Measurements from ENCODE around the gene HDAC7. TPM values are rescaled to one million over a fixed set of nuclear protein-coding genes. Genes with fewer than 3 reads are reported as not detected.

Gene HDAC7
- total and polyA plus RNA-seq, 8 donors, result 17.9 to 48.1 (median 23.2) TPM

DNA sequence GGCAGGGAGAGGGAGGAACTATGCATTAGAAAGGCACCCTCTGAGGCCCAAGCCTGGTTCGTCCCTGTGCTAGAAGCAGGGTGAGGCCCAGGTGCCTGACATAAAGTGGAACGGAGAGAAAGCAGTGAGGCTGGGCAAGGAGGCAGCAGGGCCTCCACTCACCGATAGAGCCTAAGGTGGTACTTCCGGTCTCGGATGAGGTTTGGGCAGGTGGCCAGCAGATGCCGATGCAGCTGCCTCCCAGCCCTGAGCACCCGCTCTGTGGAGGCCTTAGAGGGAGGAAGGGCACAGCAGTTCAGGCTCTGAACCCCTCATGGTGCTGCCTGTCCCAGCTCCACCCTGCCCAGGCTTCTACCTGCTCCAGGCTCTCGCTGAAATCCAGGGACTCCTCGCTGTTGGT is 68.1 kb downstream of the HDAC7 start:
- Histone ChIP-seq H3K9me3 (no peaks in the 10 kb centered on the region), H3K4me3 (no peak overlapping the region), H3K4me1 (peaks cover 3 to 22% (median 19%) of the 10 kb centered on the region in 3 donors), H3K27ac (no peak overlapping the region), H3K36me3 (no peaks in the 10 kb centered on the region), H3K27me3 (no peaks in the 10 kb centered on the region)
- WGBS, 2 donors, result 81 to 83% methylated on average over 9 of the region's 9 CpGs
- FAIRE-seq, result no peak
- no peak for ATAC-seq
- DNase-seq, result no peak
- intact Hi-C loops (cut with DNase I), result no loop called here
- TF ChIP-seq CTCF (IDR thresholded peaks at IDR 0.05), result no peak

DNA sequence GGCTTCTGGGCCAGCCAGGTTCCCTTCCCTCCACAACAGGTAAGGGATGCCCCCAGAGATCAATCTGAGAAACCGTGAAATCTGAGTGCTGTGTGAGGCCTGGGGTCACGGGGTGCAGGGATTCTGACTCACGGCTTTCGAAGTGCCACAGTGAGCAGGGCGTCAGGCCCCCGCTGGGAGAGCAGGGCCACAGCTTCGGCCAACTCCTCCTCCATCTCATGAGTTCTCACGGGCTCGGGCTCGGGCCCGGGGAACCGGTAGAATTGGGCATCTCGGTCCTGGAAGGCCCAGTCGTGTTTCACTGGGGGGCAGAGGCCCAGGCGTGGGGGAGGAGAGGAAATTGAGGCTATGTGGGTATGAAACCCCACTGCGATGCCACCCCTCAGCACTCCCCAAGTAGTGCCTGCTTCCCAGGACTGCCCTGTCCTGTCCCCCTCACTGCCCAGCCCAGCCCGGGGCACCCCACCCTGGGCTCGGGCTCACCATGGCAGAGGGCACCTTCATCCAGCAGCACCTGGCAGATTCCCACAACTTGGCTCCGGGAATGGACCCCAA is 68.7 kb downstream of the HDAC7 start:
- Histone ChIP-seq H3K4me3 (no peak overlapping the region), H3K36me3 (no peaks in the 10 kb centered on the region), H3K27ac (no peak overlapping the region), H3K27me3 (no peaks in the 10 kb centered on the region), H3K9me3 (no peaks in the 10 kb centered on the region), H3K4me1 (peaks cover 3 to 21% (median 19%) of the 10 kb centered on the region in 3 donors)
- DNase-seq (no peak), ATAC-seq (no peak), FAIRE-seq (no peak)
- WGBS, 2 donors, result 83 to 89% methylated on average over 19 of the region's 19 CpGs
- TF ChIP-seq CTCF (IDR thresholded peaks at IDR 0.05), result no peak
- intact Hi-C loops (cut with DNase I), result no loop called here

- Histone ChIP-seq H3K9me3 (no peaks in the 10 kb centered on the region), H3K4me3 (no peak overlapping the region), H3K4me1 (peaks cover 0 to 15% (median 14%) of the 10 kb centered on the region in 3 donors), H3K27me3 (no peaks in the 10 kb centered on the region), H3K27ac (no peak overlapping the region), H3K36me3 (no peaks in the 10 kb centered on the region)
- TF ChIP-seq CTCF (IDR thresholded peaks at IDR 0.05), result no peak
- DNase-seq, result peak in 1 of 6 donors; percentile 15
- no peak for ATAC-seq
- FAIRE-seq, result no peak
- intact Hi-C loops (cut with DNase I), result no loop called here
- WGBS, 2 donors, result 74 to 76% methylated on average over 10 of the region's 10 CpGs
Measured at GRCh38 chr12:47750229-47750798, 69.4 kb downstream of the HDAC7 start.

DNA sequence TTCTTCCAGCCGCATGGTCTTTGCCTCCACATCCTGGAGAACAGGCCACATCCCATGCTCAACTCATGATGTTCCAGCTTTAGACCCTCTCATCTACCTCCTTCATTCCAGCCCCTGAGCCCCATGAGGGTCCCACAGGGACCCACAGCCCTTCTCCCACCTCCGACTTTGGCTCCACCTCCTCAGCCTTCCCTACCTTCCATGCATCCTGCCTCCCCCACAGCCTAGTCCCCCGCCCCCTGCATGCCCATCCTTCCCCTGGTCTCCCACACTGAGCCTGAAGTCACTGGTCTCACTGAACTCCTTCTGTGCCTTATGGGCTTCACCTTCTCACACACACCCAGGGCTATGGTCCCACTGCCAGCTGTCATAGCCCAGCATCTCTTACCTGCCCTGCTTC is 70.8 kb downstream of the HDAC7 start:
- 87 to 100% methylated on average over 3 of the region's 3 CpGs for whole genome bisulfite sequencing, 2 donors
- H3K27ac ChIP-seq, result no peak overlapping the region
- intact Hi-C loops (cut with DNase I), result no loop called here
- no peaks in the 10 kb centered on the region for H3K27me3 ChIP-seq
- H3K4me1 ChIP-seq, result peaks cover 0 to 5% (median under 1%) of the 10 kb centered on the region in 3 donors
- no peak overlapping the region for H3K4me3 ChIP-seq
- TF ChIP-seq CTCF (IDR thresholded peaks at IDR 0.05), result no peak
- no peak for FAIRE-seq
- no peaks in the 10 kb centered on the region for H3K36me3 ChIP-seq
- DNase-seq, result peak in 1 of 6 donors; percentile 8
- no peak for ATAC-seq
- no peaks in the 10 kb centered on the region for H3K9me3 ChIP-seq

DNA sequence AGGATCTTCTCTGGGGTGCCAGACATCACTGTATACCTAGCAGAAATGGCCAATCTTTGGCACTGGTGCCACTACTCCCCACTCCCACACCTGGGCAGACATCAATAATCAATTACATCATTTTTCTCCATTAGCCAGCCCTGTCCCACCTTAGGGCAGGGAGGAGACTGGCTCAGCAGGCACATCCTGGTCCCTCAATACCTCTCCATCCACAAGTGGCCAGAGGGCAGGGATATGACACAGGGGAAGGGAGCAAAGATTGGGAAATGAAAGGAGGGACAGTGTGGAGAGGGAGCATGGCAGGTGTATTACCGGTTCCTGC is 71.2 kb downstream of the HDAC7 start:
- TF ChIP-seq CTCF (IDR thresholded peaks at IDR 0.05), result no peak
- Histone ChIP-seq H3K9me3 (no peaks in the 10 kb centered on the region), H3K4me3 (no peak overlapping the region), H3K36me3 (no peaks in the 10 kb centered on the region), H3K27ac (no peak overlapping the region), H3K4me1 (peaks cover 0 to under 1% (median 0%) of the 10 kb centered on the region in 3 donors), H3K27me3 (no peaks in the 10 kb centered on the region)
- no peak for DNase-seq
- FAIRE-seq, result no peak
- no peak for ATAC-seq
- 70 to 85% methylated on average over 1 of the region's 1 CpG for WGBS, 2 donors
- intact Hi-C loops (cut with DNase I), result no loop called here

Measured in pancreas (tissue), 10 donors.